ENCODE data around the gene ARHGEF16.

DNA sequence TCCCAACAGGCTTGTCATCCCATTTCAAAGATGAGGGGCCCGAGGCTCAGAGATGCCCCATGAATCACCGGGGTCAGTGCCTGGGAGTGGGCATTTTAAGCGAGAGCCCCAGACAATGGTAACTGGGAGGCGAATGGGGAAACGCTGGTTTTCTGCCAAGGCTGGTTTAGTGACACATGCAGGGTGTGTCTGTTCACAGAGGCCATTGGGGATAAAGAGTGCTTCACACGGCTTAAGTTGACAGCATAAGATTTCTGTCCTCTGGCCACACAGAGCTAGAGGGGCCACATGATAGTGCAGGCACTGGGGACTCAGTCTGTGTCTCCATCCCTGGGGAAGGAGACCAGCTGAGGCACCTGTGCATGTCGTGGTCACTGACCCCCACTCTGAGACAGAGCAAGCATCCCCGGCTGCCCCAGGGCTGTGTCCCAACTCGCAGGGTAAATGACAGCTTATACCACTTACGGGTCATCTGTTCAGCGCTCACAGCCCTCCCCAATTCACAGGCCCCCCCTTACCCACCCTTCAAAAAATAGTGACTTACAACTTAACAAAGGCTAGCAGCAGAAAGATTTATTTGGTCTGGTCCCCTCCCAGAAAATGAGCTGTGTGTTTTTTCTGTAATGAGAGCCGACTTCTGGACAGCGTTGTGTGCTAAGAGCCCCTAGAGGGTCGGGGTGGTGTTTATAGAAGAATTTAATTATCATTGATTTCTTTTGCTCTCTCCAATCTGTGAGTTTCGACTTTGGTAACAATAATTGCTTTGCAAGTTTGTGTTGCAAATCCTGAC is 34.9 kb upstream of the ARHGEF16 start:
- TF ChIP-seq FOXP4 (CRISPR knock-in tag; IDR thresholded peaks at IDR 0.05) (no peak), CTCF (IDR thresholded peaks at IDR 0.05) (no peak), MAX (CRISPR knock-in tag; IDR thresholded peaks at IDR 0.05) (no peak), TEAD1 (CRISPR knock-in tag; IDR thresholded peaks at IDR 0.05) (no peak), HMGXB4 (CRISPR knock-in tag; IDR thresholded peaks at IDR 0.05) (no peak)

Data from WTC11 (cell line).